Mammary epithelial cell (primary cell): ENCODE results near the gene CRELD2.

Experiments
- EZH2 ChIP-seq: IDR thresholded peaks from 2 replicates; pipeline ENCODE4 v1.6.1; 2012; ENCODE audit warnings: low read length, inconsistent platforms, borderline replicate concordance
- TF ChIP-seq, protein P1 (sequence below), 2 donors: IDR thresholded peaks in 1 of 2; conservative IDR thresholded peaks in 1 of 2; 2 replicates each; pipeline ENCODE4 v1.5.1; 2011 to 2012; ENCODE audit warnings: inconsistent platforms in 2 of 2, low read length in 2 of 2, mild to moderate bottlenecking in 2 of 2, control low read depth in 1 of 2, low read depth in 1 of 2; ENCODE audit not compliant: insufficient read depth in 1 of 2; ENCODE audit errors: extremely low read depth in 1 of 2

DNA sequence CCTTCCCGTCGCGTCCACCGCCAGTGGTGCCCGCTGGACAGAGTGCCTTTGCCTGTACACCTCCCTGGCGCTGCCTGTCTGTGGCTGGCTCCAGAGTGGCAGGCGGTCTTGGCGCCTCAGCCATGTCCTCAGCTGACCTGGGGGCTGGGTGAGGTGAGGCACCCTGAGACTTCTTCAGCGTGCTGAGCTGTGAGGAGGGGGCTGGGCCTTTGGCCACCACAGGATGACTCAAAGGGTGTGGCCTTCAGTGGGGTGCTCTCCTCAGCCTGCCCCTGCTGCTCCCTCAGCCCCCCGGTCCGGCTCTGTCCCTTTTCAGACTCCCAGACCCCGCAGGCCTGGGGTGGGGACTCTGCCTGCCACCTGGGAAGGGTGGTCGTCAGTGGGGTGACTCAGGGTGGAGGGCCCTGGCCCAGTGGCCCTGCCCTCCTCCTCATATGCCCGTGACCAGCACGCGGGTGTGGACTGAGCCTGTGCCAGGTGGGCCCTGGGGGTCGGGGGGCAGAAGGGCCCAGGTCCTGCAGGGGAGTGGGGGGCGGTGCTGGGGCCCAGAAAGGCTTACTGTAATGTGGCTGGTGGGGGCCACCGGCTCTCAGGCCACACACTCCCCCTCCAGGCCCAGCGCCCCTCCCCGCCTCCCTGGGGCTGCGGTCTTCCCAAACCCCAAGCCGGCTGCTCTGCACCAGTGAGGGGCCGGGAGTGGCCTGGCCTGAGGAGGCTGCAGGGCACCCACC, 15.9 kb downstream of the CRELD2 start:
- TF ChIP-seq, protein P1, sequence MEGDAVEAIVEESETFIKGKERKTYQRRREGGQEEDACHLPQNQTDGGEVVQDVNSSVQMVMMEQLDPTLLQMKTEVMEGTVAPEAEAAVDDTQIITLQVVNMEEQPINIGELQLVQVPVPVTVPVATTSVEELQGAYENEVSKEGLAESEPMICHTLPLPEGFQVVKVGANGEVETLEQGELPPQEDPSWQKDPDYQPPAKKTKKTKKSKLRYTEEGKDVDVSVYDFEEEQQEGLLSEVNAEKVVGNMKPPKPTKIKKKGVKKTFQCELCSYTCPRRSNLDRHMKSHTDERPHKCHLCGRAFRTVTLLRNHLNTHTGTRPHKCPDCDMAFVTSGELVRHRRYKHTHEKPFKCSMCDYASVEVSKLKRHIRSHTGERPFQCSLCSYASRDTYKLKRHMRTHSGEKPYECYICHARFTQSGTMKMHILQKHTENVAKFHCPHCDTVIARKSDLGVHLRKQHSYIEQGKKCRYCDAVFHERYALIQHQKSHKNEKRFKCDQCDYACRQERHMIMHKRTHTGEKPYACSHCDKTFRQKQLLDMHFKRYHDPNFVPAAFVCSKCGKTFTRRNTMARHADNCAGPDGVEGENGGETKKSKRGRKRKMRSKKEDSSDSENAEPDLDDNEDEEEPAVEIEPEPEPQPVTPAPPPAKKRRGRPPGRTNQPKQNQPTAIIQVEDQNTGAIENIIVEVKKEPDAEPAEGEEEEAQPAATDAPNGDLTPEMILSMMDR (conservative IDR thresholded peaks at IDR 0.05 in 1 of 2, IDR thresholded peaks at IDR 0.05 in 1 of 2; ENCODE audit: extremely low read depth in 1 of 2, insufficient read depth in 1 of 2, low read depth in 1 of 2, low read length in 2 of 2): no peak
- TF ChIP-seq EZH2: no peak
